K562 (cell line): ENCODE results near the gene CEL. TPM values are rescaled to one million over a fixed set of nuclear protein-coding genes. Genes with fewer than 3 reads are reported as not detected.

ENCODE experiments used
- ARID1B ChIP-seq: fragments of 450-650 bp; IDR thresholded peaks from 2 replicates; pipeline ENCODE4 v1.6.1; 2016; ENCODE audit warnings: antibody characterized with exemption, mild to moderate bottlenecking, inconsistent platforms
- BMI1 ChIP-seq: fragments of 150-350 bp; IDR thresholded peaks from 2 replicates; pipeline ENCODE4 v1.6.1; 2014; ENCODE audit warnings: low read length
- C11orf30 ChIP-seq: fragments of 450-650 bp; IDR thresholded peaks from 2 replicates; pipeline ENCODE4 v1.6.1; 2016; ENCODE audit warnings: low read depth, mild to moderate bottlenecking
- CBFA2T3 ChIP-seq: fragments of 450-650 bp; IDR thresholded peaks from 2 replicates; pipeline ENCODE4 v1.6.1; 2017
- DEAF1 ChIP-seq: fragments of 450-650 bp; formaldehyde crosslinking; IDR thresholded peaks from 2 replicates; pipeline ENCODE4 v1.4.0; 2020; ENCODE audit warnings: mild to moderate bottlenecking, moderate library complexity
- GTF3C2 ChIP-seq: IDR thresholded peaks from 3 replicates; pipeline ENCODE4 v1.6.1; 2011; ENCODE audit warnings: borderline replicate concordance, mild to moderate bottlenecking, moderate library complexity; ENCODE audit not compliant: insufficient read length; ENCODE audit errors: extremely low read depth
- ILF3 ChIP-seq: fragments of 450-650 bp; IDR thresholded peaks from 2 replicates; pipeline ENCODE4 v1.6.1; 2018; ENCODE audit warnings: antibody characterized with exemption, mild to moderate bottlenecking, moderate library complexity, borderline replicate concordance
- MTF1 ChIP-seq: fragments of 250-450 bp; sonication (Bioruptor Pico); IDR thresholded peaks from 2 replicates; pipeline ENCODE4 v1.9.0; 2021; ENCODE audit warnings: moderate library complexity, mild to moderate bottlenecking, inconsistent platforms, borderline replicate concordance
- NELFE ChIP-seq: IDR thresholded peaks from 2 replicates; pipeline ENCODE4 v1.6.1; 2011; ENCODE audit warnings: mild to moderate bottlenecking; ENCODE audit not compliant: insufficient read depth, insufficient read length
- PBX2 ChIP-seq, 2 experiments: IDR thresholded peaks in 1 of 2; conservative IDR thresholded peaks in 1 of 2; 2 replicates each; pipeline ENCODE4 v1.6.1; 2016; ENCODE audit warnings: low read depth in 2 of 2, mild to moderate bottlenecking in 1 of 2, missing compliant biosample characterization in 1 of 2, missing genetic modification characterization in 1 of 2, moderate library complexity in 1 of 2
- RNF2 ChIP-seq: sonication (generic); IDR thresholded peaks from 2 replicates; pipeline ENCODE4 v1.6.1; 2016
- SP2 ChIP-seq: IDR thresholded peaks from 2 replicates; pipeline ENCODE4 v1.6.1; 2011; ENCODE audit warnings: mild to moderate bottlenecking, low read depth, low read length, moderate library complexity; ENCODE audit not compliant: poor library complexity, severe bottlenecking; ENCODE audit errors: extremely low read depth
- SPI1 ChIP-seq: IDR thresholded peaks from 2 replicates; pipeline ENCODE4 v1.6.1; 2011; ENCODE audit warnings: low read depth, low read length, control low read depth, borderline replicate concordance
- TCF3 ChIP-seq: sonication (generic); formaldehyde crosslinking; IDR thresholded peaks from 2 replicates; pipeline ENCODE4 v1.4.0; 2020; ENCODE audit warnings: mild to moderate bottlenecking, missing genetic modification reagents
- ZNF175 ChIP-seq: fragments of 200-800 bp; sonication (Bioruptor generic); IDR thresholded peaks from 2 replicates; pipeline ENCODE4 v1.6.1; 2016; ENCODE audit warnings: low read depth, mild to moderate bottlenecking, missing genetic modification characterization, missing compliant biosample characterization
- ZNF354B ChIP-seq: fragments of 250-450 bp; sonication (Bioruptor Pico); IDR thresholded peaks from 2 replicates; pipeline ENCODE4 v1.4.0; 2020
- polyA plus RNA-seq, 8 experiments: library from polyadenylated mRNA; depleted of rRNA in 4 of 8; stranded (reverse) in 5 of 8; unstranded in 3 of 8; fragments of >200 nt; fragmentation: Nextera tagmentation in 2 of 8; fragmentation: Illumina TruSeq in 1 of 8; extraction: Ambion mirVana in 2 of 8; extraction: Trizol in 1 of 8; gene quantifications; 2 replicates each; pipeline versions ENCODE4 v1.2.1 to v1.2.3, GENCODE V29; 2011 to 2014; ENCODE audit warnings: inconsistent platforms in 1 of 8, missing spikeins in 1 of 8
- total RNA-seq, 7 experiments: library from RNA; depleted of rRNA in 6 of 7; stranded (reverse); fragments of >200 nt in 6 of 7; fragmentation: Illumina TruSeq in 2 of 7; extraction: Trizol in 2 of 7; gene quantifications; 2 replicates each; pipeline versions ENCODE4 v1.2.1 to v1.2.3, GENCODE V29; 2011 to 2021; ENCODE audit warnings: low replicate concordance in 1 of 7
- TF ChIP-seq, protein P1 (sequence below): fragments of 450-650 bp; IDR thresholded peaks from 2 replicates; pipeline ENCODE4 v1.6.1; 2016

The CEL gene
- total and polyA plus RNA-seq, 9 of the 15 experiments (the other 6 are each of a cell fraction or from before 2014, with no cell fraction given) = 0.09 to 3.0 (median 0.51) TPM; not detected in 2

- TF ChIP-seq TCF3 (CRISPR knock-in tag) (peak; percentile 20; the same call in 1 of the 2 replicates), RNF2 (0 out of 2 replicates have a peak, but pooled peaks have one; percentile 37), SP2 (no peak), PBX2 (CRISPR knock-in tag; IDR thresholded peaks at IDR 0.05; ENCODE audit: low read depth) (peak; percentile 43), PBX2 (tag; conservative IDR thresholded peaks at IDR 0.05; ENCODE audit: low read depth) (peak; percentile 91), ILF3 (no peak), ARID1B (0 out of 2 replicates have a peak, but pooled peaks have one; percentile 37), GTF3C2 (no peak), C11orf30 (no peak), CBFA2T3 (peak; percentile 65), DEAF1 (CRISPR knock-in tag) (no peak), ZNF175 (CRISPR knock-in tag) (no peak), SPI1 (0 out of 2 replicates have a peak, but pooled peaks have one; percentile 38), MTF1 (CRISPR knock-in tag) (no peak), ZNF354B (CRISPR knock-in tag) (no peak), NELFE (no peak), BMI1 (no peak)
- TF ChIP-seq, protein P1, sequence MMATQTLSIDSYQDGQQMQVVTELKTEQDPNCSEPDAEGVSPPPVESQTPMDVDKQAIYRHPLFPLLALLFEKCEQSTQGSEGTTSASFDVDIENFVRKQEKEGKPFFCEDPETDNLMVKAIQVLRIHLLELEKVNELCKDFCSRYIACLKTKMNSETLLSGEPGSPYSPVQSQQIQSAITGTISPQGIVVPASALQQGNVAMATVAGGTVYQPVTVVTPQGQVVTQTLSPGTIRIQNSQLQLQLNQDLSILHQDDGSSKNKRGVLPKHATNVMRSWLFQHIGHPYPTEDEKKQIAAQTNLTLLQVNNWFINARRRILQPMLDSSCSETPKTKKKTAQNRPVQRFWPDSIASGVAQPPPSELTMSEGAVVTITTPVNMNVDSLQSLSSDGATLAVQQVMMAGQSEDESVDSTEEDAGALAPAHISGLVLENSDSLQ = peak; percentile 95
These were observed 34.6 kb upstream of the CEL start (continued) for GRCh38 chr9:133027134-133027533.
